ENCODE measurements around the gene CDC42BPA.

DNA sequence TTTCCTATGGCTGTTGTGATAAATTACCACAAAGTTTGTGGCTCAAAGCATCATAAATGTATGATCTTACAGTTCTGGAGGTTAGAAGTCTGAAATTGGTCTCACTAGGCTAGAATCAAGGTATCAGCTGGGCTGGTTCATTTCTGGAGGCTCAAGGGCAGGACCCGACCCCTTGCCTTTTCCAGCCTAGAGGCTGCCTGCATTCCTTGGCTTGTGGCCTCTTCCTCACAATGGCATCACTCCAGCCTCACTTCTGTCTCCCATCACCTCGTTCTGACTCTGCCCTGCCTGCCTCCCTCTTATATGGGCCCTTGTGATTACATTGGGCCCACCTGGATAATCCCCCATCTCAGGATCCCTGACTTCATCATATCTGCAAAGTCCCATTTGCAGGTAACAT, 370.2 kb downstream of the CDC42BPA start:
- TF ChIP-seq, protein P1, sequence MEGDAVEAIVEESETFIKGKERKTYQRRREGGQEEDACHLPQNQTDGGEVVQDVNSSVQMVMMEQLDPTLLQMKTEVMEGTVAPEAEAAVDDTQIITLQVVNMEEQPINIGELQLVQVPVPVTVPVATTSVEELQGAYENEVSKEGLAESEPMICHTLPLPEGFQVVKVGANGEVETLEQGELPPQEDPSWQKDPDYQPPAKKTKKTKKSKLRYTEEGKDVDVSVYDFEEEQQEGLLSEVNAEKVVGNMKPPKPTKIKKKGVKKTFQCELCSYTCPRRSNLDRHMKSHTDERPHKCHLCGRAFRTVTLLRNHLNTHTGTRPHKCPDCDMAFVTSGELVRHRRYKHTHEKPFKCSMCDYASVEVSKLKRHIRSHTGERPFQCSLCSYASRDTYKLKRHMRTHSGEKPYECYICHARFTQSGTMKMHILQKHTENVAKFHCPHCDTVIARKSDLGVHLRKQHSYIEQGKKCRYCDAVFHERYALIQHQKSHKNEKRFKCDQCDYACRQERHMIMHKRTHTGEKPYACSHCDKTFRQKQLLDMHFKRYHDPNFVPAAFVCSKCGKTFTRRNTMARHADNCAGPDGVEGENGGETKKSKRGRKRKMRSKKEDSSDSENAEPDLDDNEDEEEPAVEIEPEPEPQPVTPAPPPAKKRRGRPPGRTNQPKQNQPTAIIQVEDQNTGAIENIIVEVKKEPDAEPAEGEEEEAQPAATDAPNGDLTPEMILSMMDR (optimal IDR thresholded peaks at IDR 0.05 in 1 of 3, IDR thresholded peaks at IDR 0.05 in 1 of 3, conservative IDR thresholded peaks at IDR 0.05 in 1 of 3; ENCODE audit: extremely low read depth in 1 of 3, insufficient read depth in 2 of 3, low read length in 3 of 3) = no peak
- TF ChIP-seq EZH2 (IDR thresholded peaks at IDR 0.05; ENCODE audit: low read length) = no peak
